ENCODE results near the gene PAK4. TPM values are rescaled to one million over a fixed set of nuclear protein-coding genes. Genes with fewer than 3 reads are reported as not detected.

PAK4 gene
- total and polyA plus RNA-seq, 8 donors = 4.2 to 80.4 (median 24.4) TPM

GRCh38 chr19:39168258-39169142, 42.9 kb downstream of the PAK4 start:
- TF ChIP-seq EP300 (IDR thresholded peaks at IDR 0.05) (no peak), POLR2AphosphoS5 (IDR thresholded peaks at IDR 0.05) (no peak), POLR2A (IDR thresholded peaks at IDR 0.05) (no peak)
- TF ChIP-seq, protein P1, sequence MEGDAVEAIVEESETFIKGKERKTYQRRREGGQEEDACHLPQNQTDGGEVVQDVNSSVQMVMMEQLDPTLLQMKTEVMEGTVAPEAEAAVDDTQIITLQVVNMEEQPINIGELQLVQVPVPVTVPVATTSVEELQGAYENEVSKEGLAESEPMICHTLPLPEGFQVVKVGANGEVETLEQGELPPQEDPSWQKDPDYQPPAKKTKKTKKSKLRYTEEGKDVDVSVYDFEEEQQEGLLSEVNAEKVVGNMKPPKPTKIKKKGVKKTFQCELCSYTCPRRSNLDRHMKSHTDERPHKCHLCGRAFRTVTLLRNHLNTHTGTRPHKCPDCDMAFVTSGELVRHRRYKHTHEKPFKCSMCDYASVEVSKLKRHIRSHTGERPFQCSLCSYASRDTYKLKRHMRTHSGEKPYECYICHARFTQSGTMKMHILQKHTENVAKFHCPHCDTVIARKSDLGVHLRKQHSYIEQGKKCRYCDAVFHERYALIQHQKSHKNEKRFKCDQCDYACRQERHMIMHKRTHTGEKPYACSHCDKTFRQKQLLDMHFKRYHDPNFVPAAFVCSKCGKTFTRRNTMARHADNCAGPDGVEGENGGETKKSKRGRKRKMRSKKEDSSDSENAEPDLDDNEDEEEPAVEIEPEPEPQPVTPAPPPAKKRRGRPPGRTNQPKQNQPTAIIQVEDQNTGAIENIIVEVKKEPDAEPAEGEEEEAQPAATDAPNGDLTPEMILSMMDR (IDR thresholded peaks at IDR 0.05) = no peak
- peaks cover 21 to 53% (median 39%) of the 10 kb centered on the region in 4 donors for H3K4me1 ChIP-seq
- no peak overlapping the region for H3K27ac ChIP-seq
- H3K9me3 ChIP-seq = no peaks in the 10 kb centered on the region
- 82 to 89% (median 87%) methylated on average over 20 to 23 of the region's 23 CpGs for WGBS, 5 donors
- no peak for DNase-seq
- H3K4me3 ChIP-seq = no peak overlapping the region
- intact Hi-C loops (cut with DNase I; ENCODE audit: low total_unique reads) = no loop called here
- no peaks in the 10 kb centered on the region for H3K27me3 ChIP-seq
- H3K36me3 ChIP-seq = peaks cover 28 to 52% (median 44%) of the 10 kb centered on the region in 4 donors

- Histone ChIP-seq H3K27me3 (no peaks in the 10 kb centered on the region), H3K4me1 (peaks cover 21 to 51% (median 38%) of the 10 kb centered on the region in 4 donors), H3K9me3 (no peaks in the 10 kb centered on the region), H3K4me3 (no peak overlapping the region), H3K36me3 (peaks cover 31 to 60% (median 52%) of the 10 kb centered on the region in 4 donors), H3K27ac (peak overlapping the region in 1 of 5 donors; percentile 18)
- DNase-seq = no peak
- TF ChIP-seq EP300 (IDR thresholded peaks at IDR 0.05) (no peak), POLR2AphosphoS5 (IDR thresholded peaks at IDR 0.05) (no peak), POLR2A (IDR thresholded peaks at IDR 0.05) (no peak)
- TF ChIP-seq, protein P1 (IDR thresholded peaks at IDR 0.05) = no peak
- intact Hi-C loops (cut with DNase I; ENCODE audit: low total_unique reads) = no loop called here
- 87 to 94% (median 90%) methylated on average over 27 to 36 of the region's 36 CpGs for WGBS, 5 donors
Observed at GRCh38 chr19:39169143-39169810, 43.7 kb downstream of the PAK4 start.

GRCh38 chr19:39170386-39171231, 45.0 kb downstream of the PAK4 start:
- H3K36me3 ChIP-seq = peaks cover 42 to 73% (median 65%) of the 10 kb centered on the region in 4 donors
- no peak overlapping the region for H3K27ac ChIP-seq
- H3K4me1 ChIP-seq = peaks cover 21 to 40% (median 36%) of the 10 kb centered on the region in 4 donors
- intact Hi-C loops (cut with DNase I; ENCODE audit: low total_unique reads) = no loop called here
- H3K9me3 ChIP-seq = no peaks in the 10 kb centered on the region
- 45 to 58% (median 52%) methylated on average over 12 to 17 of the region's 17 CpGs for WGBS, 5 donors
- no peaks in the 10 kb centered on the region for H3K27me3 ChIP-seq
- no peak for DNase-seq
- TF ChIP-seq, protein P1 (IDR thresholded peaks at IDR 0.05) = no peak
- TF ChIP-seq POLR2A (IDR thresholded peaks at IDR 0.05) (no peak), EP300 (IDR thresholded peaks at IDR 0.05) (no peak), POLR2AphosphoS5 (IDR thresholded peaks at IDR 0.05) (no peak)
- peak overlapping the region in 1 of 4 donors; percentile 6 for H3K4me3 ChIP-seq
